Mucosa of stomach (tissue), 1 donor: Measurements from ENCODE around the gene NME3.

Source experiments
- H3K27me3 ChIP-seq: one replicate; pipeline ENCODE4 v1.7.0; 2013; ENCODE audit warnings: mild to moderate bottlenecking, low read length; ENCODE audit not compliant: control insufficient read depth, insufficient read depth
- H3K36me3 ChIP-seq: one replicate; pipeline ENCODE4 v1.7.0; 2013; ENCODE audit warnings: low read length; ENCODE audit not compliant: control insufficient read depth, insufficient read depth
- H3K4me1 ChIP-seq: one replicate; pipeline ENCODE4 v1.7.0; 2013; ENCODE audit warnings: mild to moderate bottlenecking, low read length; ENCODE audit not compliant: control insufficient read depth, insufficient read depth
- H3K4me3 ChIP-seq: one replicate; pipeline ENCODE4 v1.7.0; 2013; ENCODE audit warnings: low read length
- H3K9ac ChIP-seq: one replicate; pipeline ENCODE4 v1.7.0; 2013; ENCODE audit warnings: mild to moderate bottlenecking, low read length, moderate library complexity
- H3K9me3 ChIP-seq: one replicate; pipeline ENCODE4 v1.7.0; 2013; ENCODE audit warnings: mild to moderate bottlenecking, low read length, moderate library complexity; ENCODE audit not compliant: control insufficient read depth
- donor health status: Pancreatic carcinoma.

NME3 gene

GRCh38 chr16:1771188-1771863 lies at the start of gene NME3:
Gene NME3 (minus strand): TSS chr16:1771543. CDS start chr16:1771534, 9 bp downstream.
- H3K36me3 ChIP-seq: no peaks in the 10 kb centered on the region
- H3K9ac ChIP-seq: peak within 1 kb of the TSS; percentile 74
- H3K27me3 ChIP-seq: no peaks in the 10 kb centered on the region
- H3K9me3 ChIP-seq: no peaks in the 10 kb centered on the region
- H3K4me3 ChIP-seq: peak within 1 kb of the TSS; percentile 77
- peaks cover 27% of the 10 kb centered on the region for H3K4me1 ChIP-seq

DNA sequence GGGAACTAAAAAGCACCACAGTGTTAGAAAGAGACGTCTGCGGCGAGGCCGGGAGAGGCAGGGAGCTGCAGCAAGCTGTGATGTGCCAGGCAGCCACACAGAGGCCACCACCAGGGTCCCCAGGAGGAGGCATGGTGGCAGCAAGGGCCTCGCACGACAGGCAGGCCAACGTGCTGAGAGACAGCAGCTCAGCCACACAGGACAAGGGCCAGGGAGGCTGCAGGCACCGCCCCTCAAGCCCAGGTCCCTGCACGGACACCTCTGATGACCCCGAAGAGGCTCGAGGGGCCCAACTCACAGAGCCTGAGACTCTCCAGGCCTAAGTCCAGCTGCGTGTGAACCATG lies 49.6 kb upstream of the NME3 start:
- peaks cover 12% of the 10 kb centered on the region for H3K4me1 ChIP-seq
- H3K4me3 ChIP-seq: no peak overlapping the region
- no peaks in the 10 kb centered on the region for H3K36me3 ChIP-seq
- H3K9me3 ChIP-seq: no peaks in the 10 kb centered on the region
- H3K27me3 ChIP-seq: no peaks in the 10 kb centered on the region
- H3K9ac ChIP-seq: no peak overlapping the region

DNA sequence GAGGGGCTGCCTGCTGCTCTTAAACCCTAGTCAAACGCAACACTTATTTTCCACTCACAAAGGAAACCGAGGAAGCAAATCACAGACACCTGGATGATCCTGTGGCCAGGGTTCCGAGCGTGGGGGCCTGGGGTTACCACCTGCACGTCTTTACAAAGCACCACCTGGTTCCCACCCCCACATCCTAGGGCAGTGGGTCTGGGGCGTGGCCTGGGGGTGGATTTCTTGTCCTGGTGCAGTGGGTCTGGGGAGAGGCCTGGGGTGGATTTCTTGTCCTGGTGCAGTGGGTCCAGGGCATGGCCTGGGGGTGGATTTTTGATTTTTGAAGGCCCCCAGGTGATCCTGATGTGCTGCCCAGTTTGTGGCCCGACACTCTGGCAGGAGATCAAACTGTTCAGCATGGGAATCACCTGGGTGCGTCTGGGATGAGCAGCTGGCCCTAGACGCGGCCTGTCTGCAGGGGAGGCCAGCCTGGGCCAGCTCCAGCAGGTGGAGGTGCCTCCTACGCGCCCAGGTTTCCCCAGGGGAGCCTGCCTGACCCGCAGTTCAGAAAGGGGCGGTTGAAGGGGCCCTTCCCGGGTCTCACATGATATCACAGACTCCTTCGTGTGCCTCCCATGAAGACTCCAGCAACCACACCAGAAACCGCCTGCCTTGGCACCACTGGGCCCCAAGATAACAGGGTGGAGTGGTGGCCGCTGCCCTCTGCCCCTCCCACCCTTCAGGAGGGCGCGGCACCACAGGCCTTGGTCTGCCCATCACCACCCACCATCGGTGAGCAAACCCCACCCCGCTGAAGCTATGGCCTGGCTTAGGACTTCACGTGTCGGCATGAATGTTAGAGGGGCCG lies 49.0 kb upstream of the NME3 start:
- Histone ChIP-seq H3K36me3 (no peaks in the 10 kb centered on the region), H3K9me3 (no peaks in the 10 kb centered on the region), H3K27me3 (no peaks in the 10 kb centered on the region), H3K4me3 (no peak overlapping the region), H3K9ac (no peak overlapping the region), H3K4me1 (peaks cover 6% of the 10 kb centered on the region)

GRCh38 chr16:1819611-1820010 lies 48.3 kb upstream of the NME3 start:
- H3K9ac ChIP-seq: no peak overlapping the region

GRCh38 chr16:1818873-1819525 lies 47.7 kb upstream of the NME3 start:
- H3K36me3 ChIP-seq: no peaks in the 10 kb centered on the region
- no peak overlapping the region for H3K9ac ChIP-seq

More at GRCh38 chr16:1819611-1820010, 48.3 kb upstream of the NME3 start:
- no peaks in the 10 kb centered on the region for H3K4me1 ChIP-seq
- H3K36me3 ChIP-seq: no peaks in the 10 kb centered on the region
- H3K27me3 ChIP-seq: no peaks in the 10 kb centered on the region
- no peaks in the 10 kb centered on the region for H3K9me3 ChIP-seq
- no peak overlapping the region for H3K4me3 ChIP-seq

GRCh38 chr16:1818204-1818872 lies 47.0 kb upstream of the NME3 start:
- Histone ChIP-seq H3K27me3 (no peaks in the 10 kb centered on the region), H3K9ac (no peak overlapping the region), H3K4me1 (no peaks in the 10 kb centered on the region), H3K4me3 (no peak overlapping the region), H3K36me3 (no peaks in the 10 kb centered on the region), H3K9me3 (no peaks in the 10 kb centered on the region)

More at GRCh38 chr16:1818873-1819525, 47.7 kb upstream of the NME3 start:
- Histone ChIP-seq H3K4me3 (no peak overlapping the region), H3K27me3 (no peaks in the 10 kb centered on the region), H3K9me3 (no peaks in the 10 kb centered on the region), H3K4me1 (no peaks in the 10 kb centered on the region)

DNA sequence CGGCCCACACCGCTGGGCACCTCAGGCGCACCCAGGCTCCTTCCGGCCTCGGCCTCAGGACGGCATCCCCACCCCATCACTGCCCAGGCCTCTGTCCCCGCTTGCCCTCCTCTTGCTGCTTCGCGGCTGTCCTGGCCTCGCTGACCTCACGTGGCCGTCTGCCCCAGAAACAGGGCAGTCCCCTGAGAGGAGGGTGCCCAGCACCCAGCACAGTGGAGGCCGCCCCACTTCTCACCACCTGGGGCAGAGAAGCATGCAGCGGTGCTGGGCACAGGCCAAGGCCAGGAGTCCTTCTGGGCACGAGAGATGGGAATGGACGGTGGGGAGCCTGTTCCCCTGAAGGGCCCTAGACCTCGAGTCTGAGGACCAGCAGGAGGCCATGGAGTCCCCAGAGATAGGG lies 46.4 kb upstream of the NME3 start:
- Histone ChIP-seq H3K9me3 (no peaks in the 10 kb centered on the region), H3K27me3 (no peaks in the 10 kb centered on the region), H3K36me3 (no peaks in the 10 kb centered on the region), H3K9ac (no peak overlapping the region), H3K4me1 (peaks cover 4% of the 10 kb centered on the region), H3K4me3 (no peak overlapping the region)

- no peaks in the 10 kb centered on the region for H3K9me3 ChIP-seq
- H3K4me1 ChIP-seq: peaks cover 6% of the 10 kb centered on the region
- no peaks in the 10 kb centered on the region for H3K36me3 ChIP-seq
- H3K27me3 ChIP-seq: no peaks in the 10 kb centered on the region
- no peak overlapping the region for H3K9ac ChIP-seq
- H3K4me3 ChIP-seq: no peak overlapping the region
Observed at GRCh38 chr16:1817276-1817589, 45.9 kb upstream of the NME3 start.

GRCh38 chr16:1816396-1817275 lies 45.3 kb upstream of the NME3 start:
- Histone ChIP-seq H3K4me3 (no peak overlapping the region), H3K36me3 (no peaks in the 10 kb centered on the region), H3K9ac (no peak overlapping the region), H3K9me3 (no peaks in the 10 kb centered on the region), H3K4me1 (peaks cover 6% of the 10 kb centered on the region), H3K27me3 (no peaks in the 10 kb centered on the region)

GRCh38 chr16:1815461-1815860 lies 44.1 kb upstream of the NME3 start:
- Histone ChIP-seq H3K36me3 (no peaks in the 10 kb centered on the region), H3K4me1 (peaks cover 6% of the 10 kb centered on the region), H3K4me3 (no peak overlapping the region), H3K9ac (no peak overlapping the region), H3K9me3 (no peaks in the 10 kb centered on the region), H3K27me3 (no peaks in the 10 kb centered on the region)

GRCh38 chr16:1812732-1813163 lies 41.4 kb upstream of the NME3 start:
- Histone ChIP-seq H3K36me3 (no peaks in the 10 kb centered on the region), H3K4me3 (no peak overlapping the region), H3K27me3 (no peaks in the 10 kb centered on the region), H3K9me3 (no peaks in the 10 kb centered on the region), H3K9ac (no peak overlapping the region), H3K4me1 (peaks cover 6% of the 10 kb centered on the region)
